Measurements from ENCODE around the gene TMA16. TPM values are rescaled to one million over a fixed set of nuclear protein-coding genes. Genes with fewer than 3 reads are reported as not detected.

TMA16 gene
- total and polyA plus RNA-seq, 2 of the 8 experiments (the other 6 are each of a cell fraction or from before 2014, with no cell fraction given), result 8.0 to 64.2 TPM

DNA sequence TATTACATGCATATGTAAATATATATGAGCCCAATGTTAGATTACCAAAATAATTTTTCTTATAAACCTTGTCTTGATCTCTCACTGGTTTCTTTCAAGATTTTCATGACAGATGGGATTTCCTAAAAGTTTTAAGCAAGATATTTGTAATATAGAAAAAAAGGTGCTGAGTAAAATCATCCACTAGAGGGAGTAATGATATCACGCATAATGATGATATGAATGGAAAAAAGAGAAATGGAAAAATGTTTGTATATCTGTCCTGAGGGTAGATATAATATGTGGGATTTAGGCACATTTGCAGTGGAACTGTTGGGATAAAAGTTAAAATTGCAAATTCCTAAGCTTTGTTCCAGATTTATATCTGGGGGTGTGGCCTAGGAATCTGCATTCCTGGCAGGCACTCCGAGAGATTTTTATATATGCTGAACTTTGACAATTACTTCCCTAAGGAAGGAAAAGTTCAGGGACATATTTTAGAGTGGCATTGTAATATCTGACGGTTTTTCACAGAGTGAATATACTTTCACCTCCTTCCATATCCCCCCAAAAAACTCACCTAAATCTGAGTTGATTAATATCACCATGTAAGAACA, 60.5 kb downstream of the TMA16 start:
- no peaks in the 10 kb centered on the region for H4K20me1 ChIP-seq (replicated peaks in 1 of 2; ENCODE audit: control insufficient read depth in 1 of 2, insufficient read depth in 2 of 2, low read length in 2 of 2)
- no peak overlapping the region for H2BK20ac ChIP-seq (ENCODE audit: low read length)
- peaks cover 2% of the 10 kb centered on the region; the same call in 1 of the 2 replicates for H3K23me2 ChIP-seq (ENCODE audit: low read depth, low read length)
- POLR2A ChIA-PET (ENCODE audit: partially characterized antibody), result no interaction called here
- H3K18ac ChIP-seq (ENCODE audit: extremely low read depth, low read length), result no peak overlapping the region
- no peak overlapping the region for H4K5ac ChIP-seq (ENCODE audit: insufficient read length, low read depth, low read length)
- no peaks in the 10 kb centered on the region for H3K4me1 ChIP-seq (replicated peaks in 1 of 4; ENCODE audit: control insufficient read depth in 3 of 4, insufficient read depth in 4 of 4, low read length in 3 of 4)
- no peak overlapping the region for H2BK120ac ChIP-seq (replicated peaks; ENCODE audit: low read depth, low read length)
- no peaks in the 10 kb centered on the region for H3K79me2 ChIP-seq (ENCODE audit: control insufficient read depth in 1 of 2, insufficient read depth in 2 of 2, low read length in 2 of 2)
- DNase-seq (ENCODE audit: low read depth in 1 of 2, low spot score in 2 of 2) (no peak), FAIRE-seq (no peak)
- no peak overlapping the region for H4K8ac ChIP-seq (ENCODE audit: extremely low read depth, insufficient read depth, low read length)
- no peaks in the 10 kb centered on the region for H3K79me1 ChIP-seq (ENCODE audit: low read depth, low read length)
- no peak overlapping the region for H3K23ac ChIP-seq (ENCODE audit: insufficient read length)
- 41% methylated on average over 3 of the region's 3 CpGs; no CpG with 5 or more reads in 1 of the 2 experiments for WGBS, 2 experiments (ENCODE audit: extremely low coverage in 1 of 2, insufficient coverage in 1 of 2, insufficient read length in 1 of 2, insufficient replicate concordance in 2 of 2, low coverage in 1 of 2, low lambda C conversion rate in 2 of 2, missing lambda C conversion rate in 1 of 2)
- no peaks in the 10 kb centered on the region for H3K27me3 ChIP-seq (replicated peaks in 1 of 4; ENCODE audit: control insufficient read depth in 3 of 4, extremely low read depth in 1 of 4, insufficient read depth in 3 of 4, low read length in 3 of 4)
- peak in 1 of 2 experiments; percentile 70 for TF ChIP-seq RAD21 (IDR thresholded peaks at IDR 0.05 in 1 of 2, conservative IDR thresholded peaks at IDR 0.05 in 1 of 2; ENCODE audit: low read depth in 2 of 2, low read length in 2 of 2)
- no peak for TF ChIP-seq BRCA1 (IDR thresholded peaks at IDR 0.05; ENCODE audit: low read depth, low read length)
- TF ChIP-seq, protein P1, sequence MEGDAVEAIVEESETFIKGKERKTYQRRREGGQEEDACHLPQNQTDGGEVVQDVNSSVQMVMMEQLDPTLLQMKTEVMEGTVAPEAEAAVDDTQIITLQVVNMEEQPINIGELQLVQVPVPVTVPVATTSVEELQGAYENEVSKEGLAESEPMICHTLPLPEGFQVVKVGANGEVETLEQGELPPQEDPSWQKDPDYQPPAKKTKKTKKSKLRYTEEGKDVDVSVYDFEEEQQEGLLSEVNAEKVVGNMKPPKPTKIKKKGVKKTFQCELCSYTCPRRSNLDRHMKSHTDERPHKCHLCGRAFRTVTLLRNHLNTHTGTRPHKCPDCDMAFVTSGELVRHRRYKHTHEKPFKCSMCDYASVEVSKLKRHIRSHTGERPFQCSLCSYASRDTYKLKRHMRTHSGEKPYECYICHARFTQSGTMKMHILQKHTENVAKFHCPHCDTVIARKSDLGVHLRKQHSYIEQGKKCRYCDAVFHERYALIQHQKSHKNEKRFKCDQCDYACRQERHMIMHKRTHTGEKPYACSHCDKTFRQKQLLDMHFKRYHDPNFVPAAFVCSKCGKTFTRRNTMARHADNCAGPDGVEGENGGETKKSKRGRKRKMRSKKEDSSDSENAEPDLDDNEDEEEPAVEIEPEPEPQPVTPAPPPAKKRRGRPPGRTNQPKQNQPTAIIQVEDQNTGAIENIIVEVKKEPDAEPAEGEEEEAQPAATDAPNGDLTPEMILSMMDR (IDR thresholded peaks at IDR 0.05; ENCODE audit: control extremely low read depth in 1 of 3, insufficient read depth in 1 of 3, low read depth in 1 of 3, low read length in 3 of 3), result peak in 2 of 3 experiments; percentile 15 to 46; a peak in 2 of 4 replicates
- H3K9ac ChIP-seq (replicated peaks in 1 of 4; ENCODE audit: extremely low read depth in 1 of 4, low read depth in 3 of 4, low read length in 3 of 4), result no peak overlapping the region
- H3K4me2 ChIP-seq (ENCODE audit: insufficient read depth in 1 of 2, low read depth in 2 of 2, low read length in 2 of 2), result no peak overlapping the region
- no peak overlapping the region for H4K91ac ChIP-seq (replicated peaks; ENCODE audit: insufficient read length, low read length)
- H2BK12ac ChIP-seq (ENCODE audit: low read depth, low read length), result no peak overlapping the region
- no peak overlapping the region for H3K56ac ChIP-seq (replicated peaks; ENCODE audit: insufficient read length, low read depth, low read length)
- H3K4ac ChIP-seq (replicated peaks; ENCODE audit: insufficient read length, low read depth, low read length), result no peak overlapping the region
- H2BK5ac ChIP-seq (ENCODE audit: low read depth, low read length), result no peak overlapping the region
- no peak overlapping the region for H3K4me3 ChIP-seq (ENCODE audit: extremely low read depth in 1 of 4, insufficient read depth in 2 of 4, low read depth in 3 of 4, low read length in 4 of 4)
- H3K9me3 ChIP-seq (ENCODE audit: insufficient read depth in 2 of 2, low read depth in 1 of 2, low read length in 1 of 2), result no peaks in the 10 kb centered on the region
- no peak overlapping the region for H2AK5ac ChIP-seq (ENCODE audit: low read depth, low read length)
- H3K27ac ChIP-seq (ENCODE audit: low read depth, low read length), result no peak overlapping the region
- H2BK15ac ChIP-seq (ENCODE audit: low read length), result no peak overlapping the region
- H3K36me3 ChIP-seq (ENCODE audit: control insufficient read depth in 2 of 4, insufficient read depth in 4 of 4, low read length in 3 of 4), result no peaks in the 10 kb centered on the region
- no peak overlapping the region for H2AFZ ChIP-seq (ENCODE audit: low read length)
- H3K14ac ChIP-seq (ENCODE audit: insufficient read length), result no peak overlapping the region
- CTCF ChIA-PET (ENCODE audit: partially characterized antibody), result interaction anchor here (0.5 to 11.1 kb wide), 38 partner anchors 9 to 1392 kb away, joined by 3 to 119 read pairs (median 4); no protein-coding TSS in a partner anchor
